GM21576 (cell line): ENCODE data around the gene CRMP1.
"Not testable (repeated sequence)": the region's sequence is repeated elsewhere in the genome, so short reads cannot be mapped to it uniquely, and the experiment has no call there.

Experiments
- ATAC-seq: cut with Tn5 transposase; IDR thresholded peaks from one replicate; pipeline ENCODE4 v1.9.1; 2021; ENCODE audit warnings: mild to moderate bottlenecking, moderate library complexity; ENCODE audit not compliant: unreplicated experiment

The CRMP1 gene

DNA sequence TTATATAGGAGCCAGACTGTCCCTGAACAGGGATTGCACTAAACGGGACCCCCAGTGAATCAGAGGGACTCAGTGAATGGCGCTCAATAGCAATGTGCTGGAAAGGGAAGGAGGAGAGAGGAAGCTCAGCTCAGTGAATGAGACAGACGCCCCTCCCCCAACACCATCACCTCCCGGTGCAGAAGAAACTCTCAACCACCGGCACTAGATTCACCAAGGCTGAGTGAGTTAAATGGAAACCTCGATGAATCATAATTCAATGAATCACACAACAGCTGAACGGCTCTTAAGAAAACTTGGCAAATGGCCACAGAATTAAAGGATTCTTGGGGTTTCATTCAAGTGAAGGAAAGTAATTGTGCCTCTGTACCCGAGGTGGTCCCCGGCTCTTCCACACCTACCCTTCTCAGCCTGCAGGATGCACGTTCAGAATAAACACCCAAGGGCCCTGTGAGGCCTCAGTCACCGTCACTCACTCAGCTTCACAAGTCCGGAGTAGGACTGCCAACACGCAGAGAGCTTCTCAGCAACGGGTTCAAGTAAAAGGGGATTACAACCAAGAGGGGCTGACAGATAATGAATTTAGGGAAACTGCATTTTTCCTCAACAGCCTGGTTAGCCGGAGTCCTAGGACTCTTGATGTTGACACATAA lies 29.3 kb downstream of the CRMP1 start:
- no peak for ATAC-seq

DNA sequence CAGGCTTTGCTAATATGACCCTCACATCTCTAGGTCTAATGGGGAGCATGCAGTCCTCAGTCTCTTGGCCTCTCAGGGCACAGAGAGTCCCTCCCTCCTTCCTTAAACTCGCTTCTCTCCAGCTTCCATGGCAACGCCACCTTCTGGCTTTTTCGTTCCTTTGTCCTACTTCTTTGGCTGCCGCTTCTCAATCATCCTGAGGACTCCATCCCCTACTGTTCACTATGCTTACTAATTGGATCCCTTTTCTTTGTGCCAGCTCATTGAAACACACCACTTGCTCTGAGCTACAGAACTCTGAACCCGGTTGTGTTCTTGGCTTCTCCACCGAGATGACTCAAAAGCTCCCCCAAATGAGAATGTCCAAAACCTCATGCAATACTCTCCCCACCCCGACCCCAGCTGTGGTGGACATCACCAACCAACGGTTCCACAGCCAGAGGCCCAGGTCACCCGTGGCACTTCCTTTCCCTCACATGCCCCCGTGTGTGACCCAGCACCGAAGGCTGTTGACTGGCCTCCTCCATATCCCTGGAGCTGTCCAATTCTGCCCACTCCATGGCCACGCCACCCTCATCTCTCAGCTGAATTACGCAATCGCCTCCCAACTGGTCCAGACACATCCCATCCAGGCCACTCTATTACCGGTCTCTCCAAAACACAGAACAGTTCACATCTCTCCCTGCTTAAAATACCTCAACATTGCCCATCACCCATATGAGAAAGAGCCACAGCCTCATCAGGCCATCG lies 34.7 kb downstream of the CRMP1 start:
- ATAC-seq, result no peak

DNA sequence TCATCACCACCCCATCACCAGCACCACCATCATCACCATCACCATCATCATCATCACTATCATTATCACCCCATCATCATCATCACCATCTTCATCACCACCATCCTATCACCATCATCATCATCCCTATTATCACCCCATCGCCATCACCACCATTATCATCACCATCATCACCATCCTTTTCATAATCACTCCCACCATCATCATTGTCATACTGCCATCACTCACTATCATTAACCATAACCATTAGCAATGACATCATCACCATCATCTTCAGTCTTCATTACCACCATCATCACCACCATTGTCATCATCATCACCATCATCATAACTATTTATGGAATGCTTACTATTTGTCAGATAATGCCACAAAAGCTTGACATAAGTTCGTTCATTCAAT lies 35.7 kb downstream of the CRMP1 start:
- no peak for ATAC-seq

DNA sequence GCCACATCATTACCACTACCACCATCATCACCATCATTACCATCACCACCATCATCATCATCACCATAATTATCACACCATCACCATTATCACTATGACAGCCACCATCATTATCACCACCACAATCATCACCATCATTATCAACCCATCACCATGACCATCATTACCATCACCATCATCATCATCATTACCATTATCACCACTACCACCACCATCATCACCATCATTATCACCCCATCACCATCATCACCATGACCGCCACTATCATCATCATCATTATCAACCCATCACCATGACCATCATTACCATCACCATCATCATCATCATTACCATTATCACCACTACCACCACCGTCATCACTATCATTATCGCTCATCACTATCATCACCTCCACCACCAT lies 36.5 kb downstream of the CRMP1 start:
- not testable (repeated sequence) for ATAC-seq

DNA sequence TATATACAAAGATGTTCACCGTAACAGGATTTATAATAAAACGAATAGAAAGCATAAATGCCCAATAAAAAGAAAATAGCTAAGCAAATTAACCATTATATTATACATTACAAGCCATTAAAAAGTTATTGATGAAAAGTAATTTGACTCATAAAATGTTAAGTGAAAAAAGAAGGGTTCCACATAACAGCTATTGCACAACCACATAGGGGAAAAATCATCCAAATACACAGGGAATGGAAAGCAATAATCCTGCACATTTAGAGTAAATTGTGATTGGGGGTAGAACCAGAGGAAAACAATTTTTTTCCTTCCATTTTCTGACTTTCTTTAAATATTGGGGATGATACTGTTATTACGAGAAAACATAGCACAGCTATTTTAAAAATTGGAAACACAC lies 38.0 kb downstream of the CRMP1 start:
- ATAC-seq, result no peak

DNA sequence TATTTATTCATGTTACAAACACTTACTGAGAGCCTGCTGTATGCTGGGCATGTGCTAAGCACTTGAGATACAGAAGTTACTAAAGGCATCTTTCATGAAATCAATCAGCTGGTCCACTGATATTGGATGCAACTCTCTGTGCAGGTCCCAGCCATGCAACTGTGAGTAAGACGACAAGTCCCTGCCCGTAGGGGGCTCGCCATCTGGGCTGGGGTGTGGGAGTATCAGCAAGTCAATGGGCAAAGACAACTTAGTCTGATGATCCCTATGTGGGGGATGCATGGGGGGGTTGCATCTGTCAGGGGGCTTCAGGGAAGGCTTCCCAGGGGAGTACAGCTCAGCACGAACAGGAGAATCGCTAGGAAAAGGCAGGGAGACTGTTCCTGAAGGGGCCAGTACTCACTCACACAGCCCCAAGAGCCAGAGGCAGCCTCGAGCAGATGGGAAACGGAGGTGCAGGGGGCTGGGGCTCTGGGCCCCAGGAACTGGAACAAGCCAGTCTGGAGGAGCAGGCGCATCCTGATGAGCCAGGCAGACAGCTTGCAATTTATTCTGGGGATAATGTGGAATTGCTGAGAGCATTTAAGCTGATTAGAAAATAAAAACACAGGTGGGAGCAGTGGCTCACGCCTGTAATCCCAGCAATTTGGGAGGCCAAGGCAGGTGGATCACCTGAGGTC lies 40.2 kb downstream of the CRMP1 start:
- no peak for ATAC-seq

DNA sequence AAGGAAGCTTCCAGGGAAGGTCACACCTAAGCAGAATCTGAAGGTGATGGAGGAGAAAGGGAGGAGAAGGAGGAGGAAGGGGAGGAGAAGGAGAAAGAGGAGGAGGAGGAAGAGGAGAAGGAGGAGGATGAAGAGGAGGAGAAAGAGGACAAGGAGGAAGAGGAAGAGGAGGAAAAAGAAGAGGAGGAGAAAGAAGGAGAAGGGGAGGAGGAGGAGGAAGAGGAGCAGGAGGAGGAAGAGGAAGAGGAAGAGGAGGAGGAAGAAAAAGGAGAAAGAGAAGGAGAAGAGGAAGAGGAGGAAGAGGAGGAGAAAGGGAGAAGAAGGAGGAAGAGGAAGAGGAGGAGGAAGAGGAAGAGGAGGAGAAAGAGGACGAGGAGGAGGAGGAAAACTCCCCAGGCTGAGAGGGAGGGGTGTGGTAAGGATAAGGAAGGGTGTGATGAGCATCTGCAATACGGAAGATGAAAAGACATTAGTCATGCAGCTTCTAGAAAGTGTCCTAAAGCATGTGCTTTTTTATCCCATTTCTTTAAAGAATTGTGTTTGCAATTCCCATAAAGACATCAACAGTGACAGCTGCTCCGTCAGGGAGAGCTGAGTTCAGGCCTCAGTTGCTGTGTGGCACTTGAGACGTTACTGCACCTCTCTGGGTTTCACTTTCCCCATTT lies 41.1 kb downstream of the CRMP1 start:
- no peak for ATAC-seq

DNA sequence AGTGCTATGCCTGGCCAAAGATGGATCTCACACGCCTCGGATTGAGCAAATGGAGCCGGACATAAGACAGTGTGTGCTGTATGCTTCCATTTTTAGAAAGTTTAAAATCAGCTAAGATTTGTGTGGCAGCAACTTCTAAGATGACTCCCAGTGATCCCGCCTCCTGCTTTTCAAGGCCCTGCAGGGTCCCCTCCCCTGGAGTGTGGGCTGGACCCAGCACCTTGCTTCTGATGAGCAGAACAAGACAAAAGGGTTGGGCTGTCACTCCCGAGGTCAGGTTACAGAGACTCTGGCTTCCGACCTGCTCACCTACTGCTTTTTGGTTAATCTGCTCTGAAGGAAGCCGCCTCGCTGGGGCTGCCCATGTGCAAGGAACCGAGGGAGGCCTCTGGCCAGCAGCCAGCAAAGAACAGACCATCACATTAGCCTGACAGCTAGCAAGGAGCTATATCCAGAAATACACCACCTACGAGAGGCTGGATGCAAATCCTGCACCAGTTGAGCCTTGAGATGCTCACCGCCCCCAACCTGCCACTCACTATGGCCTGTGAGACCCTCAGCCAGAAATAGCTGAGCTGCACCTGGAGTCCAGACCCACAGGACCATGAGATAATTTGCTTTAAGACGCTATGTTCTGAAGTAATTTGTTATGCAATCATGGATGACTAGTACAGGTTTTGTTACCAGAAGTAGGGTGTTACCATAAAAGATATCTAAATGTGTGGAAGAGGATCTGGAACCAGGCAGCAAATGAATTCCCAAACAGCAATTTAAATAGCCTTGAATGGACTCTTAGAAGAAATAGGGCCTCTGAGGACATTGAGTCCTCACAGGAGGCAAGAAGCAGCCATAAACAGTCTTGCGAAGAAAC lies 47.6 kb downstream of the CRMP1 start:
- no peak for ATAC-seq

DNA sequence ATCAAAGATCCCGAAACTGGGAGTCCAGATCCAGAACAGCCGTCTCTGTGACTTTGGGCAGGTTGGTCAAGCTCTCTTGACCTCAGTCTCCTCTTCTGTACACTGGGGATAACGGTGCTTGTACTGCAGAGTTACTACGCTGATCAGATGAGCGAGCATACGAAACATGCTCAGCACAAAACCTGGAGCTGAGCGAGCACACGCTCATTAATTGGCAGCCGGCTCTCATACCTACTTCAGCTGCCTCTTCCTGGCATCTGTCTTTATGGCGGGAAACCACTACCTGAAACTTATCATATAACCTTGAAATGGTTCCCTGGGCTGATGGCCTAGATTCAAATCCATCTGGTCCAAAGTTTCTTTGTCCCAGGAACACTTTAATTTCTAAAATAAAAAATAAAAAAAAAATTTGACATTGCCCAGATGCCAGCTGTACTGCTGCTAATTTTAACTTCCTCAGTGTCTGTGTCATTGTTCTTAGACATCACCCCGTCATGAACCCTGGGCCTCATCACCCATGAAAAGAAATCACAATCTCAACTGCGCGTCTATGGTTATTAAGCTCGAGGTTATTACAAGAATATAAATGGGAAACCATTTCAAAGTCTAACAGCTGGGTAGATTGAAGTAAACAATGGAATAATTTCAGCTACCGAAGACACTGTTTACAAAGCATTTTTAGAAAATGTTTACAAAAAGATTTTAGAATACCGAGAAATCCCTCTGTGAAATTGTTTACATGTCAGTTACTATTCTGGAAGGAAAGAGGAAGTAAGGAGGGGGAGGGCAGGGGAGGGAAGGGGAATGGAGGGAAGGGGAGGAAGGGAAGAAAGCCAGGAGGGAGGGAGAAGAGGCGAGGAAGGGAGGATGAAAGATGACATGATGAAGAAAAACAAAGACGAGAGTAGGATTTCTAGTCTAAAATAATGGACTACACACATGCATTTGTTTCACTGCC lies 49.0 kb downstream of the CRMP1 start:
- ATAC-seq, result no peak

DNA sequence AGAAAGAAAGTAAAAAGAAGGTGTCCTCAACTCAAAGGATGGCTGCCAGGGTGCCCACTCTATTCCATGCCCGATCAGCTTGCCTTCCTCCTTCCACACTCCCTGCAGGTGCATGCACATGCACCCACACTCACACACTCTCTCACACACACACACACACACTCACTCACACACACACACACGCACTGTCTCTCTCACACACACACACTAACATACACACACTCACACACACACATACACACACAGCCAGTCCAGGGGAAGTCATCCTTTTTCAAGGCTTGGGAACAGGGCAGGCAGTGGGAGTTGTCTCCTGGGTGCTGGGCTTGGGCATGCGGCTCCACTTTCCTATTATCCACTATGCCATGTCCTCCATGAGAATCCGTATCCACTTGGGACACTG lies 50.4 kb downstream of the CRMP1 start:
- no peak for ATAC-seq

DNA sequence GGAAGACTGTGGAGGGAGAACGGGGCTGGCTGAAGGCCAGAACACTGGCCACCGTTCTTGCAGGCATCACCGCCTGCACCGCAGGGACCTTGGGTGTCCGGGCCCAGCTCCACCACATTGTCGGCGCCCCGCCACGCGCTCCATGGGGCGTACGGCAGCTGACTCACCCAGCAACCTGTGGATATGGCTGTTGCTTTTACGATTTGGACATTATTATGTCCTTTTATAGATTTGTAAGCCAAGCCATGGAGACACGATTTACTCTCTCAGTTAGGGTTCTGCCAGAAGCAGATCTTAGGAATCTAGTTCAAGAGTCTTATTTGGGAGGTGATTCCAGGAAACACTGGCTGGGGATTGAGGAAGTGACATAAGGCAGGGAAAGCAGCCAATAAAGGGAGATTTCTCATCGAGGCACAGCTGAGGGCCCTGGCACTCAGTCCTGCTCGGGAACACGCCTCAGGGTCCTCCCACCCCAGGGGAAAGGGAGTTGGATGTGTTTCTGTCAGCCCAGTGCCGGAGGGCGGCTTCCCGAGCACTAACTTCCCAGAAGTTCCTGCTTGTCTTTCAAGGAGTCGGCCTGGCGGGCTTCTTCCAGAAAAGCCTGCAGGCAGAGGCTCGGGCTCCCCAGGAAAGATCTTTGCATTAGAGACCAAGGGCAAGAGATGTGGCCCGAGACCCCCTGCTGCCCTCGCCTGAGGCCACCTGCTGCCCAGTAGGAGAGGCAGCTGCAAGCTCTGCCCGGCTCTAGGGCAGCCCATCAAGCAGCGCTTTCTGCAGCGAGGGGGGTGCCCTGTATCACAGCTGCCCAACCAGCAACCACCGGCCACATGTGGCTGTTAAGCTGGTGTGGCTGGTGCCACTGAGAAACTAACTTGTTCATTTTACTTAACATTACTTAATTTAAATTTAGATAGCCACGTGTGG lies 52.9 kb downstream of the CRMP1 start:
- ATAC-seq, result no peak

DNA sequence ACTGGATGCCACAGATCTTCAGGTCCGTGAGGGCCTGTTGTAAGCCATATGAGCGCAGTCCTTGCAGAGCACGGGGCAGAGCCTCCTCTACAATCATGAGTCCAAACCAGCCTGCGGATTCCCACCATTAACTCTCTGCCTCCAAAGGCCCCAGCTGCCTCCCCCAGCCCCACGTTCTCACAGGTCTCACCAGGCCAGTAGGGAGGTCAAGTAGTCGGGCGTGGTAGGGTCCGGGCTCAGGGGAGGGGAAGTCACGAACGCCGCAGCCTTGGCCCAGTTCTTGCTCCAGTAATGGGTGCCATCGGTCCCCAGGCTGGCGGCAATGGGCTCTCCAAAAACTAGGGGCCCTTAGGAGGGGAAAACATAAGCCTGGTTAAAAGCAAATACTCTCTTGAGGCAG lies 53.6 kb downstream of the CRMP1 start:
- ATAC-seq, result no peak

DNA sequence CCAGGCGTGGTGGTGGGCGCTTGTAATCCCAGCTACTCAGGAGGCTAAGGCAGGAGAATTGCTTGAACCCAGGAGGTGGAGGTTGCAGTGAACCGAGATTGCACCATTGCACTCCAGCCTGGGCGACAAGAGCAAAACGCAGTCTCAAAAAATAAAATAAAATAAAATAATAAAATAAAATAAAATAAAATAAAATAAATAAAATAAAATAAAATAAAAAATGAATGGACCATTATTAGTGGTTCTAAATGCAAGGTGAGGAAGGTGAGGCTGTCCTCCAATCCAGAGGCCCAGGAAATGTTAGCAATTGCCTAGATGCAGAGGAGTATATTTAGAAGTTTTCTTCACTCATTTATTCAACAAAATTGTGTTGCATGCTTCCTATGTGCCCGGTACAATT lies 55.4 kb downstream of the CRMP1 start:
- not testable (repeated sequence) for ATAC-seq

DNA sequence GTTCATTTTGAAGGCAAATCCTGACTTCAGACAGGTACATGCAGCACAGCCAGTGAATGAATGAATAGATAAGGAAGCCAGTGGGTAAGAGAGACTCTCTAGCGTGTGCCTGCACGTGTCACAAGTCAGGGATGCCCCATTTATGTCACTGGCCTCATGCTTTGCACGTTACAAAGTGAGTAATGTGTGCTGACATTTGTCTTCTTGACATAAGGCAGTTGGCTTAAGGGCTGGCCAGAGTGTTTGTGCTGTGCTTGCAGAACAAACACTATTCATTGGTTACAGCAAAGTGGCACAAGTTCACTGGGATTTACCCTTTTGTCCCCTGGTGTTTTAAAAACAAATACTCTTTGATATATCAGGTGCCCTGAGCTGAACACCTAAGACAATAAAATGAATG lies 55.9 kb downstream of the CRMP1 start:
- no peak for ATAC-seq

DNA sequence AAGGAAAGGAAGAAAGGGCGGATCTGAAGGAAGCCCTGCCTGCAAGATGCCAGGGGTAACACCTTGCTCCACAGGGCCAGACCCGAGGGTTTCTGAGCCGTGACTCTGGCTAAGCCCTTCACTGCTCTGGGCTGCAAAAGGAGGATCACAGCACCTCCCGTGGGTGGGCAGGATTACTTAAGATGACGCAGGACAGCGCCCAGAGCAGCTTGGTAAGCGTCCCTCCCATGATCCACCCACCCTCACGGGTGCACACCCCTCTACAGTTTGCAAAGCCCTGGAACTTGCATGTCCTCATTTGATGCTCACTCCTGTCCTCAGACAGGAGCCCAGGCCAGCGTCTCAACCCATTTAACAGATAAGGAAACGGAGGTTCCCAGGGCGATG lies 64.9 kb downstream of the CRMP1 start:
- no peak for ATAC-seq

DNA sequence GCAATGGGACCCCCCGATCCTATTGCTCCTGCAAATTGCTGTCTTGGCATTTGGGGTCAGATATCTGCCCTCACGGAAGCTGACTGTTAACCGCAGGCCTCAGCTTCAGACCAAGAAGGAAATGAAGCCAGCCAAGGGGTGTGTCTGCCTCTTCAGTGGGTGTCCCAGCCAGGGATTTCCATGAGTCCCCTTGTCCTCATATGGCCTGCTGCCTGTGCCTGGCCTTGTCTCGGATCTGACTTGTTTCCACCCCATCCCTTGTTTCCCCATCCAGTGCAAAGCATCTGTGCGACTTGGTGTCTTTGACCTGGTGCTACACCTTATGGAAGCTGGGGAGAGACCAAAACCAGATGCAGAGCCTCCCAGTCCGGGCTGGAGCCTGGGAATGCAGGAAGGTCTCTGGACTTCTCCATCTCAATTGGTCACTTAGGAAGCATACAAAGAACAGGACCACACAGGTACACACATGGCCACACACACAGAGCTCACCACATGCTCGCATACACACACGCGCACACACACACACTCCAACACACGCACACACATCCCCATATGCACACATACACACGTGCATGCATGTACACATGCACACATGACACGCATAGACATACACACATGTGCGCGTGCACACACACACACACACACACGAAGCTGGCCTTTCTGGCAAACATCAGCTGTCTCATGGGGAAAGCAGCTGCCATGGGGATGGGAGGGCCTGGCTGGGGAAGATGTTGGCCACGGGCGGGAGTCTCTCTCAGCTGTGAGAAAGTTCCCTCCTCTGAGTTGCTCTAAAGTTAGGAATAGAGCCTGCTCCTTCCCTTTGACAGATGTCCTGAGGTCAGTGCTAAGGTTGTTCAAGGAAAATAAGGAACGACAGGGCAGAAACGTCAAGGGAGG lies 65.5 kb downstream of the CRMP1 start:
- no peak for ATAC-seq

DNA sequence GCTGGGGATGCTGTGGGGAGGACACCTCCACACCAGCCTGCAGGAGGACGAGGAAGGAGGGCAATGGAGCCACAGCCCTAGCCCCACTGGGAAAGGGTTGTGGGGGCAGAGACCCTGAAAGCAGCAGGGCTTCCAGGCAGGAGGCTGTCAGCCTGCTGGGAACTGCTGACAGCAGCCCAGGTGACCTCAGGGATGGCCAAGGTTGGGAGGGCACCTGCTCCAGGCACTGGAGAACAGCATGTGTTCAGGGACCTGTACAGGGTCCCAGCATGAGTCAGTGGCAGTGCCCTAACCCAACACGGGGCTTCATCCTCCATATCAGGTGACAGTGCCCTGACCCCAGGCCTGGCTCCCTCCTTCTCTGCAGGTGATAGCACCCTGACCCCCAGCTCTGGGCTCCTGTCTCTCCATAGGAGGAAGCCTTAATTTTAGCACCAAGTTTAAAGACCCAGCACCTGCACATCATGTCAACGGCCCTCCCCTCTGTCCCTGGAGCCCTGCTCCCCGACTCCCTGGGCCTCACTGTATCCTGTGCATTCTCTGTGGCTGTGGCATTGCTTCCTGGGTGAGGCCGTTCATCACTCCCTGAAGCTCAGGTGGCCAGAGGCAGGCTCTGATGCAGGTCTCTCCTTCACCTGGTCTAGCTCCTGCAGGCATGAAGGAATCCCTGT lies 66.3 kb downstream of the CRMP1 start:
- ATAC-seq, result no peak
